Astrocyte of the spinal cord (primary cell): ENCODE data around the gene SLC43A2.

Source experiments
- DNase-seq: peaks from one replicate; pipeline ENCODE4 v3.0.0; 2011; ENCODE audit warnings: low read depth, low spot score
- H3K4me3 ChIP-seq: 2 replicates; pipeline ENCODE4 v1.5.1; 2011; ENCODE audit warnings: low read depth, mild to moderate bottlenecking, low read length, moderate library complexity
- CTCF ChIP-seq: IDR thresholded peaks from 2 replicates; pipeline ENCODE4 v1.5.1; 2012; ENCODE audit warnings: low read depth, mild to moderate bottlenecking, low read length, inconsistent platforms
- in situ Hi-C: cut with HindIII; loops from 2 replicates; pipeline ENCODE4 v1.10.0; 2017; ENCODE audit warnings: low sequenced_read_pairs

The SLC43A2 gene

GRCh38 chr17:1651559-1651844 lies 22.9 kb upstream of the SLC43A2 start:
- in situ Hi-C loops: no loop called here
- TF ChIP-seq CTCF: no peak

GRCh38 chr17:1650731-1651558 lies 22.3 kb upstream of the SLC43A2 start:
- in situ Hi-C loops: no loop called here
- DNase-seq: no peak
- TF ChIP-seq CTCF: no peak
- no peak overlapping the region for H3K4me3 ChIP-seq

More at GRCh38 chr17:1651559-1651844, 22.9 kb upstream of the SLC43A2 start:
- no peak overlapping the region for H3K4me3 ChIP-seq
- no peak for DNase-seq

GRCh38 chr17:1649844-1650501 lies 21.3 kb upstream of the SLC43A2 start, which contains the start of gene RILP:
Gene RILP (minus strand): TSS chr17:1649866. CDS start chr17:1649804, 62 bp downstream.
- peak within 1 kb of the TSS; percentile 38 for H3K4me3 ChIP-seq
- peak; percentile 16 for DNase-seq
- in situ Hi-C loops: no loop called here
- no peak for TF ChIP-seq CTCF

GRCh38 chr17:1648963-1649843 lies 20.6 kb upstream of the SLC43A2 start:
- TF ChIP-seq CTCF: peak; percentile 91
- DNase-seq: peak; percentile 94
- peak overlapping the region; percentile 36 for H3K4me3 ChIP-seq
- in situ Hi-C loops: no loop called here

- DNase-seq: no peak
- H3K4me3 ChIP-seq: peak overlapping the region; percentile 38
- in situ Hi-C loops: no loop called here
- TF ChIP-seq CTCF: no peak
Measured at GRCh38 chr17:1648173-1648962, 19.7 kb upstream of the SLC43A2 start.

- no peak overlapping the region for H3K4me3 ChIP-seq
- in situ Hi-C loops: no loop called here
- TF ChIP-seq CTCF: no peak
- no peak for DNase-seq
Measured at GRCh38 chr17:1647802-1648171, 19.2 kb upstream of the SLC43A2 start.
